HG02970 (cell line): ENCODE data around the gene MACC1.

Experiments
- ATAC-seq: cut with Tn5 transposase; IDR thresholded peaks from one replicate; pipeline ENCODE4 v1.9.1; 2021; ENCODE audit warnings: mild to moderate bottlenecking, moderate library complexity, moderate number of reproducible peaks; ENCODE audit not compliant: unreplicated experiment, low FRiP score

The MACC1 gene

DNA sequence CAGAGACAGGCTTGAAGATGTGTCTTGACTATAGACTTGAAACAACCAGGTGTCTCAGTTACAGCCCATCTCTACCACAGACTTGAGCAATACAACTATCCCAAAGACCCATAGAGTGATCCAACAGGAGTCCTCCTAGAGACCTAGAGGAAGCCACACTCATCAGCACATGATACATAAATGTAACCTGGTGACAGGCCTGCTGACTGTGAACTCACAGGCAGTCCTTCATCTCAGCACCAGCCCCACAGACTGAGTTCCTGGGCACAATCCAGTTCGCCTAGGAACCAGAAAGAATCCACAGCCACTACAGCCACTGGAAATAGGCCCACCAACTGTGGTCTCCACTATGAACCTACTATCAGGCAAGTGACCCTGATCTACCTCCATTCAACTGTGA lies 121.3 kb downstream of the MACC1 start:
- ATAC-seq, result no peak

DNA sequence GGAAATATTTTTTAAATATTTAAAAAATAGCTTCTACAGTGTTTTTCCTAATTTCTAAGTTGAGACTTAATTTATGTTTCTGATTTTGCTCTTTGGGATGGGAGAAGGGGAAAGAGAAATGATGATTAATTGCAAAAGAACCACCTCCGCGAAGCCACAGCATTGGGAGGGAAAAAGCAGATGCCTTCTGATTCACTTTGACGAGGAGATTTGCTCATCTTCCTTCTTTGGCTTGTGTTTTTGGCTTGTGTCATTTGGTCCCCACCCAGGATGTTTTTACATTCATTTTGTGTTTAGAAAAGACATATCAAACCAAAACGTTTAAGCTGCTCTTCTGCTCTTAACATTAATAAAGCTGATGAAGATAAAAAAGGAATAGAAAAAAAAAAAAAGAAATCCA lies 121.7 kb downstream of the MACC1 start:
- ATAC-seq, result no peak

DNA sequence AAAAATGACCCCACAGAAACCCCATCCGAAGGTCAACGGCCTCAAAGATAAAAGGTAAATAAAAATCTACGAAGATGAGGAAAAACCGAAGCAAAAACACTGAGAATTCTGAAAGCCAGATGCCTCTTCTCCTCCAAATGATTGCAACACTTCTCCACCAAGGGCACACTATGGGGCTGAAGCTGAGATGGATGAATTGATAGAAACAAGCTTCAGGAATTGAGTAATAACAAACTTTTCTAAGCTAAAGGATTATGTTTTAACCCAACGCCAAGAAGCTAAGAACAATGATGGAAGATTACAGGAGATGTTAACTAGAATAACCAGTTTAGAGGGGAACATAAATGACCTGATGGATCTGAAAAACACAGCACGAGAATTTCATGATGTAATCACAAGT lies 127.8 kb downstream of the MACC1 start:
- no peak for ATAC-seq

DNA sequence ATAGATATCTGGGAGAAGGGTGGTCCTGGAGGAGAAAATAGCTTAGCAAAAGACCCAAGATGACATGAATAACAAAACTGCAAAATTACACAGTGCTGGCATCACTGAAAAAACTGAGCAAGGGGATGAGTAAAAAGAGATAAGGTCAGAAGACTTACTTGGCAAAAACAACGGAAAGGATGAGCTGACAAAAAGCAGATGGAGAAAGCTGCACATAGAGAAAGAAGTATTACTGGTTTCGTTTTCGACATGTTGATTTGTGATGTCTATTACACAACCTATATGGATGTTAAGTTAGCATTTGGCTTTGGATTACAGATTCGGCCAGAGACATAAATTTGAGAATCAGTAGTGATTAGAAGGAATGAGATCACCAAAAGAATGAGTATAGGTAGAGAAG lies 132.1 kb downstream of the MACC1 start:
- no peak for ATAC-seq
